ENCODE results near the gene CLEC2A.

CLEC2A gene

GRCh38 chr12:9902539-9903228 lies 29.5 kb downstream of the CLEC2A start:
- Histone ChIP-seq H2AFZ (ENCODE audit: low read depth, low read length, severe bottlenecking) (no peak overlapping the region), H3K27me3 (ENCODE audit: low read length) (no peaks in the 10 kb centered on the region), H3K79me2 (ENCODE audit: insufficient read depth, low read length) (no peaks in the 10 kb centered on the region), H3K9ac (ENCODE audit: low read length) (no peak overlapping the region), H3K4me2 (ENCODE audit: low read depth, low read length, poor library complexity, severe bottlenecking) (no peak overlapping the region), H3F3A (ENCODE audit: insufficient read depth) (no peaks in the 10 kb centered on the region), H4K20me1 (ENCODE audit: low read depth, low read length) (no peaks in the 10 kb centered on the region), H3K9me3 (ENCODE audit: insufficient read depth, low read length) (no peaks in the 10 kb centered on the region), H3K36me3 (ENCODE audit: low read length) (no peaks in the 10 kb centered on the region), H3K4me3 (ENCODE audit: insufficient read depth, low read length, poor library complexity, severe bottlenecking) (no peak overlapping the region), H3K9me2 (replicated peaks; ENCODE audit: insufficient read depth, low read length) (no peaks in the 10 kb centered on the region), H3K27ac (ENCODE audit: low read depth, low read length) (no peak overlapping the region)
- TF ChIP-seq CTCF (IDR thresholded peaks at IDR 0.05; ENCODE audit: insufficient read depth, low read length, poor library complexity, severe bottlenecking): no peak
- no peak for TF ChIP-seq EZH2phosphoT487 (conservative IDR thresholded peaks at IDR 0.05; ENCODE audit: low read length)

- H3K9ac ChIP-seq (ENCODE audit: low read length): no peak overlapping the region
- no peaks in the 10 kb centered on the region for H3F3A ChIP-seq (ENCODE audit: insufficient read depth)
- no peak overlapping the region for H2AFZ ChIP-seq (ENCODE audit: low read depth, low read length, severe bottlenecking)
- no peak overlapping the region for H3K4me3 ChIP-seq (ENCODE audit: insufficient read depth, low read length, poor library complexity, severe bottlenecking)
- H3K36me3 ChIP-seq (ENCODE audit: low read length): no peaks in the 10 kb centered on the region
- H3K9me3 ChIP-seq (ENCODE audit: insufficient read depth, low read length): no peaks in the 10 kb centered on the region
- no peak for TF ChIP-seq EZH2phosphoT487 (conservative IDR thresholded peaks at IDR 0.05; ENCODE audit: low read length)
- TF ChIP-seq CTCF (IDR thresholded peaks at IDR 0.05; ENCODE audit: insufficient read depth, low read length, poor library complexity, severe bottlenecking): no peak
- H4K20me1 ChIP-seq (ENCODE audit: low read depth, low read length): no peaks in the 10 kb centered on the region
- no peak overlapping the region for H3K4me2 ChIP-seq (ENCODE audit: low read depth, low read length, poor library complexity, severe bottlenecking)
- H3K27ac ChIP-seq (ENCODE audit: low read depth, low read length): no peak overlapping the region
- no peaks in the 10 kb centered on the region for H3K9me2 ChIP-seq (replicated peaks; ENCODE audit: insufficient read depth, low read length)
- no peaks in the 10 kb centered on the region for H3K27me3 ChIP-seq (ENCODE audit: low read length)
- no peaks in the 10 kb centered on the region for H3K79me2 ChIP-seq (ENCODE audit: insufficient read depth, low read length)
Observed at GRCh38 chr12:9900930-9901329, 31.2 kb downstream of the CLEC2A start.

- Histone ChIP-seq H3K27ac (ENCODE audit: low read depth, low read length) (no peak overlapping the region), H3K4me3 (ENCODE audit: insufficient read depth, low read length, poor library complexity, severe bottlenecking) (no peak overlapping the region), H3K9me3 (ENCODE audit: insufficient read depth, low read length) (no peaks in the 10 kb centered on the region), H3K27me3 (ENCODE audit: low read length) (no peaks in the 10 kb centered on the region), H3K79me2 (ENCODE audit: insufficient read depth, low read length) (no peaks in the 10 kb centered on the region), H3K9me2 (replicated peaks; ENCODE audit: insufficient read depth, low read length) (no peaks in the 10 kb centered on the region), H3K36me3 (ENCODE audit: low read length) (no peaks in the 10 kb centered on the region), H3F3A (ENCODE audit: insufficient read depth) (no peaks in the 10 kb centered on the region), H3K9ac (ENCODE audit: low read length) (no peak overlapping the region), H3K4me2 (ENCODE audit: low read depth, low read length, poor library complexity, severe bottlenecking) (no peak overlapping the region), H4K20me1 (ENCODE audit: low read depth, low read length) (no peaks in the 10 kb centered on the region), H2AFZ (ENCODE audit: low read depth, low read length, severe bottlenecking) (no peak overlapping the region)
- TF ChIP-seq CTCF (IDR thresholded peaks at IDR 0.05; ENCODE audit: insufficient read depth, low read length, poor library complexity, severe bottlenecking): no peak
- TF ChIP-seq EZH2phosphoT487 (conservative IDR thresholded peaks at IDR 0.05; ENCODE audit: low read length): no peak
Observed at GRCh38 chr12:9899209-9899608, 33.0 kb downstream of the CLEC2A start.
